ENCODE measurements around the gene LYSMD4. TPM values are rescaled to one million over a fixed set of nuclear protein-coding genes. Genes with fewer than 3 reads are reported as not detected.

Gene LYSMD4
- total RNA-seq, 2 experiments from 2014 or later, result 12.9 to 13.0 TPM

- no peaks in the 10 kb centered on the region for H3K27me3 ChIP-seq (ENCODE audit: control insufficient read depth in 1 of 2, insufficient read depth in 2 of 2, low read length in 2 of 2)
- H3K4me1 Mint-ChIP-seq (ENCODE audit: low read depth), result no peaks in the 10 kb centered on the region
- DNase-seq, result no peak
- TF ChIP-seq CTCF (IDR thresholded peaks at IDR 0.05), result no peak
- no peak for ATAC-seq (ENCODE audit: poor library complexity)
- H3K4me3 Mint-ChIP-seq, result no peak overlapping the region
- H3K9me3 ChIP-seq (ENCODE audit: control insufficient read depth in 1 of 2, insufficient read depth in 1 of 2, low read length in 2 of 2), result no peaks in the 10 kb centered on the region
- H3K36me3 ChIP-seq (ENCODE audit: insufficient read depth, low read length), result peaks cover 38% of the 10 kb centered on the region
- no peaks in the 10 kb centered on the region for H3K27me3 Mint-ChIP-seq
- no peak overlapping the region for H3K4me3 ChIP-seq (ENCODE audit: low read length)
- CTCF ChIA-PET, result no interaction called here
- no peaks in the 10 kb centered on the region for H3K4me1 ChIP-seq (ENCODE audit: insufficient read depth, low read length)
- H3K9me3 Mint-ChIP-seq, result no peaks in the 10 kb centered on the region
- POLR2A ChIA-PET, result no interaction called here
- H3K36me3 Mint-ChIP-seq (ENCODE audit: low read depth), result peaks cover 77% of the 10 kb centered on the region
- no peak overlapping the region for H3K27ac Mint-ChIP-seq
- intact Hi-C loops (cut with DNase I, micrococcal nuclease), result no loop called here
- no peak overlapping the region for H3K27ac ChIP-seq (ENCODE audit: low read depth in 1 of 2, low read length in 2 of 2)
Measured at GRCh38 chr15:99692825-99693224, 40.4 kb downstream of the LYSMD4 start.

GRCh38 chr15:99686290-99686689 lies 46.9 kb downstream of the LYSMD4 start:
- POLR2A ChIA-PET, result no interaction called here
- intact Hi-C loops (cut with DNase I, micrococcal nuclease), result loop anchor here in 1 of 2 experiments (10.0 kb wide), 1 partner anchor 61 kb away; no protein-coding TSS in a partner anchor
- no peak overlapping the region for H3K27ac Mint-ChIP-seq
- no peak overlapping the region for H3K4me3 Mint-ChIP-seq
- H3K9me3 Mint-ChIP-seq, result peaks cover 2% of the 10 kb centered on the region
- Histone ChIP-seq H3K4me3 (ENCODE audit: low read length) (no peak overlapping the region), H3K36me3 (ENCODE audit: insufficient read depth, low read length) (peaks cover 14% of the 10 kb centered on the region), H3K27me3 (ENCODE audit: control insufficient read depth in 1 of 2, insufficient read depth in 2 of 2, low read length in 2 of 2) (no peaks in the 10 kb centered on the region), H3K27ac (ENCODE audit: low read depth in 1 of 2, low read length in 2 of 2) (no peak overlapping the region), H3K4me1 (ENCODE audit: insufficient read depth, low read length) (peaks cover 5% of the 10 kb centered on the region), H3K9me3 (ENCODE audit: control insufficient read depth in 1 of 2, insufficient read depth in 1 of 2, low read length in 2 of 2) (no peaks in the 10 kb centered on the region)
- no peak for TF ChIP-seq CTCF (IDR thresholded peaks at IDR 0.05)
- DNase-seq (no peak), ATAC-seq (ENCODE audit: poor library complexity) (no peak)
- CTCF ChIA-PET, result no interaction called here
- H3K36me3 Mint-ChIP-seq (ENCODE audit: low read depth), result peaks cover 71% of the 10 kb centered on the region
- no peaks in the 10 kb centered on the region for H3K27me3 Mint-ChIP-seq
- H3K4me1 Mint-ChIP-seq (ENCODE audit: low read depth), result peaks cover 50% of the 10 kb centered on the region

- no peak overlapping the region for H3K4me3 Mint-ChIP-seq
- no peak for TF ChIP-seq CTCF (IDR thresholded peaks at IDR 0.05)
- ChIA-PET POLR2A (interaction anchor here (0.7 to 2.7 kb wide), 6 partner anchors 19 to 250 kb away, joined by 3 to 9 read pairs (median 4); partner anchors contain the start of genes LYSMD4 and MEF2A), CTCF (interaction anchor here (1.5 kb wide), 1 partner anchor 10 kb away, joined by 6 read pairs; no protein-coding TSS in a partner anchor)
- DNase-seq (peak in 3 of 14 experiments; percentile 4 to 64 (median 10)), ATAC-seq (ENCODE audit: poor library complexity) (peak; percentile 61)
- H3K27me3 Mint-ChIP-seq, result no peaks in the 10 kb centered on the region
- peaks cover 2% of the 10 kb centered on the region for H3K9me3 Mint-ChIP-seq
- peaks cover 55% of the 10 kb centered on the region for H3K4me1 Mint-ChIP-seq (ENCODE audit: low read depth)
- Histone ChIP-seq H3K27me3 (ENCODE audit: control insufficient read depth in 1 of 2, insufficient read depth in 2 of 2, low read length in 2 of 2) (no peaks in the 10 kb centered on the region), H3K9me3 (ENCODE audit: control insufficient read depth in 1 of 2, insufficient read depth in 1 of 2, low read length in 2 of 2) (no peaks in the 10 kb centered on the region), H3K27ac (ENCODE audit: low read depth in 1 of 2, low read length in 2 of 2) (peak overlapping the region; percentile 4 to 13), H3K4me1 (ENCODE audit: insufficient read depth, low read length) (peaks cover 5% of the 10 kb centered on the region), H3K4me3 (ENCODE audit: low read length) (no peak overlapping the region), H3K36me3 (ENCODE audit: insufficient read depth, low read length) (peaks cover 11% of the 10 kb centered on the region)
- peaks cover 55% of the 10 kb centered on the region for H3K36me3 Mint-ChIP-seq (ENCODE audit: low read depth)
- H3K27ac Mint-ChIP-seq, result peak overlapping the region; percentile 72
- intact Hi-C loops (cut with DNase I, micrococcal nuclease), result loop anchor here in 1 of 2 experiments (10.0 kb wide), 1 partner anchor 58 kb away; no protein-coding TSS in a partner anchor
Measured at GRCh38 chr15:99683000-99683670, 50.1 kb downstream of the LYSMD4 start.

Data from CD4-positive, alpha-beta T cell (primary cell).